ENCODE results near the gene IVD.

The IVD gene

DNA sequence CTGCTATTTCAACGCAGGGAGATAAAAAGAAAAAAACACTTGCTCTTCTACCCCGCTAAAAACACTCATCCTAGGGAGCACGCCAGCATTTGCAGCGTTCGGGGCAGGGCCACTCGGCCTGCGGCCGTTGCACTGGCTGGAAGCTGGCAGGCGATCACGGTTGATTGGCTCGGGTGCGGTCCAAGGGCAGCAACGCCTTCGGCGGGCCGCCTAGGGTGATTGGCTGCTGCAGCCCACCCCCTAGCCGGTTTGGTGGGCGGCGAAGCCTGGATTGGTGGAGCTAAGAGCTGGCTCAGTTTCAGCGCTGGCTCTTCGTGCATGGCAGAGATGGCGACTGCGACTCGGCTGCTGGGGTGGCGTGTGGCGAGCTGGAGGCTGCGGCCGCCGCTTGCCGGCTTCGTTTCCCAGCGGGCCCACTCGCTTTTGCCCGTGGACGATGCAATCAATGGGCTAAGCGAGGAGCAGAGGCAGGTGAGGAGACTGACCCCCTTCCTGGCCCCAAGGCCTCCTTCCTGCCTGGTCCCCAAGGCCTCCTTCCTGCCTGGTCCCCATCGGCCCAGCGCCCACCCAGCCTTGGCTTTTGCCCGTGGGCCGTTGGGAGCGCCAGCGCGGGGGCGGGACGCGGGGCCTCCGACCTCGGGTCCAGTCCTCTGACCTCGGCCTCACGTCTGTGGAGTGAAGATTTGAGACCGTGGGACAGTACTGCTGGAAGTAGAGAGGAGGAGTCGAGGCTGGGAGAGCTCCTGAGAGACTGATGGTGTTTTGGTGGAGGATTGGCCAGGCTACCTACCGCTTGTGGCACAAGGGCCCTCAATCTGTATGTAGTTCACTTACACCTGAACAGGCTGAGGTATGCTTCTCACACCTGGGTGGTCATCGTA lies at the start of gene IVD:
IVD (plus strand) TSS at position 295 of the 881 bp plus-strand sequence; CDS start at position 328, 33 bp downstream.
- TF ChIP-seq, protein P1, sequence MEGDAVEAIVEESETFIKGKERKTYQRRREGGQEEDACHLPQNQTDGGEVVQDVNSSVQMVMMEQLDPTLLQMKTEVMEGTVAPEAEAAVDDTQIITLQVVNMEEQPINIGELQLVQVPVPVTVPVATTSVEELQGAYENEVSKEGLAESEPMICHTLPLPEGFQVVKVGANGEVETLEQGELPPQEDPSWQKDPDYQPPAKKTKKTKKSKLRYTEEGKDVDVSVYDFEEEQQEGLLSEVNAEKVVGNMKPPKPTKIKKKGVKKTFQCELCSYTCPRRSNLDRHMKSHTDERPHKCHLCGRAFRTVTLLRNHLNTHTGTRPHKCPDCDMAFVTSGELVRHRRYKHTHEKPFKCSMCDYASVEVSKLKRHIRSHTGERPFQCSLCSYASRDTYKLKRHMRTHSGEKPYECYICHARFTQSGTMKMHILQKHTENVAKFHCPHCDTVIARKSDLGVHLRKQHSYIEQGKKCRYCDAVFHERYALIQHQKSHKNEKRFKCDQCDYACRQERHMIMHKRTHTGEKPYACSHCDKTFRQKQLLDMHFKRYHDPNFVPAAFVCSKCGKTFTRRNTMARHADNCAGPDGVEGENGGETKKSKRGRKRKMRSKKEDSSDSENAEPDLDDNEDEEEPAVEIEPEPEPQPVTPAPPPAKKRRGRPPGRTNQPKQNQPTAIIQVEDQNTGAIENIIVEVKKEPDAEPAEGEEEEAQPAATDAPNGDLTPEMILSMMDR (IDR thresholded peaks at IDR 0.05; ENCODE audit: poor library complexity, severe bottlenecking): no peak
- H3K27me3 ChIP-seq (ENCODE audit: insufficient read depth, poor library complexity, severe bottlenecking): no peaks in the 10 kb centered on the region
- DNase-seq (ENCODE audit: low spot score): peak; percentile 99
- H3K36me3 ChIP-seq (ENCODE audit: low read depth): peaks cover 32% of the 10 kb centered on the region
- peak; percentile 99 for ATAC-seq (ENCODE audit: low read depth)
- peak within 1 kb of the TSS; percentile 47 for H3K27ac ChIP-seq (ENCODE audit: poor library complexity, severe bottlenecking)
- H3K4me3 ChIP-seq (ENCODE audit: severe bottlenecking): peak within 1 kb of the TSS; percentile 61
- H3K9me3 ChIP-seq (ENCODE audit: severe bottlenecking): no peaks in the 10 kb centered on the region
- H3K4me1 ChIP-seq (ENCODE audit: insufficient read depth, poor library complexity, severe bottlenecking): peaks cover 13% of the 10 kb centered on the region

DNA sequence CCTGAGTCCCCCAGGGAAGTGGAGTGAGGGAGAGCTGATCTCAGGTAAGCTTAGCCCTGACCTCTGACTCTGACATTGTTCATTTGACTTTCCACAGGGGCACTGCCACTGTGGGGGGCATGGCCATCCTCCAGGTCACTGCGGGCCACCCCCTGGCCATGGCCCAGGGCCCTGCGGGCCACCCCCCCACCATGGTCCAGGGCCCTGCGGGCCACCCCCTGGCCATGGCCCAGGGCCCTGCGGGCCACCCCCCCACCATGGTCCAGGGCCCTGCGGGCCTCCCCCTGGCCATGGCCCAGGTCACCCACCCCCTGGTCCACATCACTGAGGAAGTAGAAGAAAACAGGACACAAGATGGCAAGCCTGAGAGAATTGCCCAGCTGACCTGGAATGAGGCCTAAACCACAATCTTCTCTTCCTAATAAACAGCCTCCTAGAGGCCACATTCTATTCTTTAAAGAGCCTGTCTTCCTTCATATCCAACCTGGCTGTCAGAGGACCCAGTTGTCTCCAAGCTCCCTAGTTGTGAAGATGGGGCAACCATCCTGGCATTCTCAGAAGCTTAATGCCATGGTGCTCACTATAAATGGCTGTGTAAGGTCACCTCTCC lies 49.5 kb upstream of the IVD start:
- Histone ChIP-seq H3K4me1 (ENCODE audit: insufficient read depth, poor library complexity, severe bottlenecking) (peaks cover 20% of the 10 kb centered on the region), H3K27me3 (ENCODE audit: insufficient read depth, poor library complexity, severe bottlenecking) (no peaks in the 10 kb centered on the region), H3K27ac (ENCODE audit: poor library complexity, severe bottlenecking) (no peak overlapping the region), H3K9me3 (ENCODE audit: severe bottlenecking) (no peaks in the 10 kb centered on the region), H3K4me3 (ENCODE audit: severe bottlenecking) (no peak overlapping the region), H3K36me3 (ENCODE audit: low read depth) (no peaks in the 10 kb centered on the region)
- TF ChIP-seq, protein P1 (IDR thresholded peaks at IDR 0.05; ENCODE audit: poor library complexity, severe bottlenecking): no peak
- no peak for ATAC-seq (ENCODE audit: low read depth)
- no peak for DNase-seq (ENCODE audit: low spot score)

DNA sequence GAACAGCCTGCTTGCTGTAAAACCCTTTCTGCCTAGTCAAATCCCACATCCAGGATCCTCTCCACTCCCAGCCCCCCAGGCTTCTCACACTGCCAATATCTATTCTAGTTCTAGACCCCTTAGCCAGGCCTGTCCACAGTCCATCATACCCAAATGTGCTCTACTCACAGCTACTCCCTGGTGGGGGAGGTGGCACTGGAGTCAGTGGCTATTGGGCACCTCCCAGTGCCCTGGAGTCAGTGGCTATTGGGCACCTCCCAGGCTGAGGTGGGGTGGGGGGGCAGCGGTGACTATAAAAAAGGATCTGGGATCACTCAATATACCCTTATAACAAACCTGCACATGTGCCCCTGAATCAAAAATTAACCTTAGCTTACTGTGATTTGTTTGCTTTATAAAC lies 48.3 kb upstream of the IVD start:
- H3K4me3 ChIP-seq (ENCODE audit: severe bottlenecking): no peak overlapping the region
- TF ChIP-seq, protein P1 (IDR thresholded peaks at IDR 0.05; ENCODE audit: poor library complexity, severe bottlenecking): no peak

DNA sequence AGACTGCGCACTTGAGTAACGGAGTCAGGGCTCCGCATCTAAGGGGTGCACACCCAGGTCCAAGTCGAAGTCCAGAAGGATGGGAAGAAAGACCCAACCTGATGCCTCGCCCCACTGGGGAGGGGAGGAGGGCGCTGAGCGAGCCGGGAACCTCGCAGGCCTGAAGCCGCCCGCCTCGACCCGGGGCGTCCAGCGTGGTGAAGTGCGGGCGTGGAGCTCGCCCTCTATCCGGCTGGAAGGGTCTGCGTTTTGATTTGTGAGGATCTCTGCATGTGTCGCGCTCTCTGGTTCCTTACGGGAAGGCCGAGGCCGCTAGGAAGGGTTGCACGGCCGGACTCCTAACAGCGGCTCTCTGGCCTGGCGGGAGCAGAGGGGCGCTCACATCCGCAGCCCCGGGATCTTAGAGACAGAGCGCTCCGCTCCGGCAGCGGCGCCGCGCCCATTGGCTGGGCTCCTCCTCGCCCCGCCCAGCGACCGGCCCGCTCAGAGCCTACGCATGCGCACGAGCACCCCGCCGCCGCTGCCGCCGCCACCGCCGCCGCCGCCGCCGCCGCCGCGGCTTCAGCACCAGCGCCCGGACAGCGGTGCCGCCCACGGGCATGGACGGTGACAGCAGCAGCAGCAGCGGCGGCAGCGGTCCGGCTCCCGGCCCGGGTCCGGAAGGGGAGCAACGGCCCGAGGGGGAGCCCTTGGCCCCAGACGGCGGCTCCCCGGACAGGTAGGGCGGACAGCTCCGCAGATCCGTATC lies 47.7 kb upstream of the IVD start, which contains the start of gene DISP2:
DISP2 (plus strand) TSS at position 497 of the 748 bp plus-strand sequence; CDS start at position 600, 103 bp downstream.
- peaks cover 20% of the 10 kb centered on the region for H3K4me1 ChIP-seq (ENCODE audit: insufficient read depth, poor library complexity, severe bottlenecking)
- ATAC-seq (ENCODE audit: low read depth) (peak; percentile 77), DNase-seq (ENCODE audit: low spot score) (peak; percentile 86)
- peak within 1 kb of the TSS; percentile 43 for H3K27ac ChIP-seq (ENCODE audit: poor library complexity, severe bottlenecking)
- no peaks in the 10 kb centered on the region for H3K27me3 ChIP-seq (ENCODE audit: insufficient read depth, poor library complexity, severe bottlenecking)
- H3K9me3 ChIP-seq (ENCODE audit: severe bottlenecking): no peaks in the 10 kb centered on the region
- H3K36me3 ChIP-seq (ENCODE audit: low read depth): no peaks in the 10 kb centered on the region
- TF ChIP-seq, protein P1 (IDR thresholded peaks at IDR 0.05; ENCODE audit: poor library complexity, severe bottlenecking): no peak
- H3K4me3 ChIP-seq (ENCODE audit: severe bottlenecking): peak within 1 kb of the TSS; percentile 38

More for the DNA sequence above, 48.3 kb upstream of the IVD start:
- DNase-seq (ENCODE audit: low spot score): no peak
- Histone ChIP-seq H3K36me3 (ENCODE audit: low read depth) (no peaks in the 10 kb centered on the region), H3K4me1 (ENCODE audit: insufficient read depth, poor library complexity, severe bottlenecking) (peaks cover 20% of the 10 kb centered on the region), H3K27me3 (ENCODE audit: insufficient read depth, poor library complexity, severe bottlenecking) (no peaks in the 10 kb centered on the region), H3K27ac (ENCODE audit: poor library complexity, severe bottlenecking) (no peak overlapping the region), H3K9me3 (ENCODE audit: severe bottlenecking) (no peaks in the 10 kb centered on the region)
- no peak for ATAC-seq (ENCODE audit: low read depth)
